Retina (tissue), 1 donor: ENCODE results near the gene RSAD1.

Experiments used
- DNase-seq: peaks from one replicate; pipeline ENCODE4 v3.0.0-alpha.2; 2016

The RSAD1 gene

GRCh38 chr17:50522766-50523165 lies 44.1 kb downstream of the RSAD1 start:
- DNase-seq = no peak

- no peak for DNase-seq
Measured at GRCh38 chr17:50523208-50523607, 44.5 kb downstream of the RSAD1 start.

GRCh38 chr17:50524838-50525237 lies 46.2 kb downstream of the RSAD1 start:
- no peak for DNase-seq

- no peak for DNase-seq
Measured at GRCh38 chr17:50527155-50527762, 48.6 kb downstream of the RSAD1 start.

GRCh38 chr17:50527949-50528474 lies 49.4 kb downstream of the RSAD1 start:
- DNase-seq = no peak

GRCh38 chr17:50529849-50530248 lies 51.2 kb downstream of the RSAD1 start:
- DNase-seq = no peak

- no peak for DNase-seq
Measured at GRCh38 chr17:50531428-50532025, 52.9 kb downstream of the RSAD1 start.

- DNase-seq = no peak
Measured at GRCh38 chr17:50532452-50533024, 53.9 kb downstream of the RSAD1 start, which contains the start of gene EPN3. EPN3 (plus strand) TSS chr17:50532735; CDS start chr17:50536557, 3,822 bp downstream.

GRCh38 chr17:50533185-50533584 lies 54.5 kb downstream of the RSAD1 start:
- DNase-seq = no peak

- peak; percentile 46 for DNase-seq
Measured at GRCh38 chr17:50533720-50534148, 55.1 kb downstream of the RSAD1 start.

- DNase-seq = no peak
Measured at GRCh38 chr17:50534222-50534978, 55.7 kb downstream of the RSAD1 start.

- no peak for DNase-seq
Measured at GRCh38 chr17:50534979-50535326, 56.3 kb downstream of the RSAD1 start.

GRCh38 chr17:50535407-50535806 lies 56.7 kb downstream of the RSAD1 start:
- DNase-seq = no peak
